Spinal cord (tissue), 10 donors: ENCODE results near the gene NIP7. TPM values are rescaled to one million over a fixed set of nuclear protein-coding genes. Genes with fewer than 3 reads are reported as not detected.
"Not testable (repeated sequence)": the region's sequence is repeated elsewhere in the genome, so short reads cannot be mapped to it uniquely, and the experiment has no call there.

Experiments used
- DNase-seq, 6 donors: peaks; one replicate each; pipeline versions ENCODE4 v3.0.0 to v3.0.0-alpha.2; 2013 to 2015; ENCODE audit warnings: low spot score in 6 of 6, low read depth in 4 of 6
- H3K27ac ChIP-seq: one replicate; pipeline ENCODE4 v1.5.1; 2013; ENCODE audit warnings: low read depth, low read length, control low read depth
- H3K27me3 ChIP-seq: one replicate; pipeline ENCODE4 v1.6.1; 2013; ENCODE audit warnings: low read length; ENCODE audit not compliant: control insufficient read depth, insufficient read depth
- H3K36me3 ChIP-seq: one replicate; pipeline ENCODE4 v1.6.1; 2013; ENCODE audit warnings: low read length; ENCODE audit not compliant: control insufficient read depth, insufficient read depth
- H3K4me1 ChIP-seq: one replicate; pipeline ENCODE4 v1.6.1; 2013; ENCODE audit warnings: low read length; ENCODE audit not compliant: control insufficient read depth, insufficient read depth
- H3K4me3 ChIP-seq: one replicate; pipeline ENCODE4 v1.5.1; 2013; ENCODE audit warnings: low read depth, low read length, control low read depth
- H3K9me3 ChIP-seq: one replicate; pipeline ENCODE4 v1.6.1; 2013; ENCODE audit warnings: low read length; ENCODE audit not compliant: control insufficient read depth, insufficient read depth
- WGBS: methylation state at CpG from one replicate; pipeline ENCODE4 v1.1.5; 2013; ENCODE audit warnings: missing lambda C conversion rate; ENCODE audit not compliant: insufficient coverage; 5-methylcytosine and 5-hydroxymethylcytosine counted together
- polyA plus RNA-seq, 2 donors: library from polyadenylated mRNA; unstranded; fragments of 120-200 nt; gene quantifications; one replicate each; pipeline ENCODE4 v1.2.1, GENCODE V29; 2013; ENCODE audit not compliant: insufficient read length in 2 of 2
- total RNA-seq, 2 donors: library from RNA; depleted of rRNA in 1 of 2; stranded (reverse); fragments of 120-200 nt in 1 of 2; fragments of >200 nt in 1 of 2; gene quantifications; one replicate each; pipeline versions ENCODE4 v1.2.3 to v1.2.4, GENCODE V29; 2013 to 2014
- donor health status: healthy.

The NIP7 gene
- total and polyA plus RNA-seq, 4 donors: 15.5 to 19.1 (median 16.6) TPM

DNA sequence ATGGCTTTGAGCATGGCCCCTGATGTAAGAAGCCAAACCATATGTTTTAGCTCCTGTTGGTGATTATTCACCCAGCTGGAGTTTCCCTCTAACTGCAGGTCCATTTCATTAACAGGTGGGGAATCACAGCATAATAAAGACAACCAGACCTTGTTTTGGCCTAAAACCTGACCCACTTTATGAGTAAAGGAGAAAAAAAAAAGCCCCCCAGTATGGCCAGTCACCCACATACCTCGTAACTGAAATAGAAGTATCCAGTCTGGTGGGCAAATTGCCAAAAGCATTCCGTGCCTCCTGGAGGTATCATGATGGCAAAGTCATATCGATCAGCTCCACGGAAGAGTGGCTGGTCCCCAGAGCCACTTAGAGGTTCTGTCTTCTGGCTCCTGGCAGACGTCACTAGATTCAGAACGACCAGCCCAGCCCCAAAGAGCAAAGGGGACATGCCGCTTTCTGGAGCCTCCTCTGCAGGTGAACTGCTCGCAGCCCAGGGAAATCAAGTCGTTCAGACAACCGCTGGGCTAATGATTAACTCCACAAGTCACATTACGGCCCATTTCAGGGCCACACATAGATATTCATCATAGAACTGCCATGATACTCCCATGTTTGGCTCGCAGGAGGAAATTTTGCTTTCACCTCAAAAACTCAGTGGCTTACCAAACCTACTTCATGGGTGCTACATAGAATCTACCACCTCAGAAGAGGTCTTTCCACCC, 11.9 kb downstream of the NIP7 start, which contains the start of gene TMED6:
Gene TMED6 (minus strand): TSS at position 478 of the 719 bp plus-strand sequence. CDS start 33 bp downstream, at position 445.
- peak in 1 of 6 donors; percentile 6 for DNase-seq

DNA sequence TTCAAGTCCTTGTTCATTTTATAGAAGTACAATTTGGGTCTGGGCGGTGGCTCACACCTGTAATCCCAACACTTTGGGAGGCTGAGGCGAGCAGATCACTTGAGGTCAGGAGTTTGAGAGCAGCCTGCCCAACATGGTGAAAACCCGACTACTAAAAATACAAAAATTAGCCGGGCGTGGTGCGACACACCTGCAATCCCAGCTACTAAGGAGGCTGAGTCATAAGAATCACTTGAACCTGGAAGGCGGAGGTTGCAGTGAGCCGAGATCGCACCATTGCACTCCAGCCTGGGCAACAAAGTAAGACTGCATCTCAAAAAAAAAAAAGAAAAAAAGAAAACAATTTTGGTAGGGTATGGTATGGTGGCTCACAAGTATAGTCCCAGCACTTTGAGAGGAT, 20.5 kb downstream of the NIP7 start:
- not testable (repeated sequence) for DNase-seq, H3K4me1 ChIP-seq, H3K27ac ChIP-seq, H3K27me3 ChIP-seq, H3K4me3 ChIP-seq, H3K9me3 ChIP-seq
- whole genome bisulfite sequencing: 97% methylated on average over 6 of the region's 9 CpGs
- peaks cover 46% of the 10 kb centered on the region for H3K36me3 ChIP-seq

More for the DNA sequence above, 11.9 kb downstream of the NIP7 start, which contains the start of gene TMED6:
- Histone ChIP-seq H3K4me1 (no peaks in the 10 kb centered on the region), H3K27me3 (no peaks in the 10 kb centered on the region), H3K9me3 (no peaks in the 10 kb centered on the region), H3K36me3 (peaks cover 22% of the 10 kb centered on the region), H3K27ac (no peak within 1 kb of the TSS), H3K4me3 (no peak within 1 kb of the TSS)
- WGBS: 55% methylated on average over 10 of the region's 12 CpGs

DNA sequence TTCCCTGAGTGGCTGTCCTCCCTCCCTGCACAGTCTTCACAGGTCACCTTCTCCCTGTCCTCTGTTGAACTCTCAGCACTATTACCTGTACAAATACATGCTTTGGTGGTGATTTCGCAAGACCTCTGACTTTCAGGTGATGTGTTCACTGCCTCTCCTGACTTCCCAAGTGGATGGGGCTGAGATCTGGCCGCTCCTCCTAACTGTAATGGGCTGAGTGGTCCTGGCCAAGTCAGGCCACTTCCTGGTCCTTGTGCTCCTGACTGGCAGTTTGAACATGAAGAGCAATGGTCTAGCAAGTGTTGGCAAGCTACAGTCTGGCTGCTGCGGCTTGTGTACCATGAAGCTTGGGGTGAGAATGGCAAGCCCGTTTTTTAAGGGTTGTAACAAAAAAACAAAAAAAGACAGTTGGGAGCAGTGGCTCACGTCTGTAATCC, 23.7 kb downstream of the NIP7 start:
- no peak for DNase-seq

DNA sequence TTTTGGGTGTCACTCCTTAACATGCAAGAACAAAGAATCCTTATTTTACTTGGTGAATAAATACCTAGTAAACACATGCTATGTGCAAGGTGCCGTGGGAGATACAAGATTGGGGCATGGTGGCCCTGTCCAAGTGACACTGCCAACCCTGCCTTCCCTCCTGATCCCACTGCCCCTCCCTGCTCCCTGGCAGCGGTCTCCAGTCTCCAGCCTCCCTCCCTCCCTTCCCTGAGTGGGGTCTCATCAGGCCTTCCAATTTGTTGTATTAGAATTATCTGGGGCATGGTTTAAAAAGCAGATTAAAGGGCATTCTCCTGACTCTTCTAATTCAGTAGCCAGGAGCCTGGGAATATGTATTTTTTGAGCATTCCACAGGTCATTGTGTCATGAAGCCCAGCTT, 24.5 kb downstream of the NIP7 start:
- no peak for DNase-seq
- no CpG with 5 or more reads among the region's 2 CpGs for WGBS
- Histone ChIP-seq H3K36me3 (peaks cover 67% of the 10 kb centered on the region), H3K4me1 (no peaks in the 10 kb centered on the region), H3K27ac (no peak overlapping the region), H3K27me3 (no peaks in the 10 kb centered on the region), H3K4me3 (no peak overlapping the region), H3K9me3 (no peaks in the 10 kb centered on the region)

More for the DNA sequence above, 23.7 kb downstream of the NIP7 start:
- WGBS: 98% methylated on average over 5 of the region's 5 CpGs
- no peak overlapping the region for H3K27ac ChIP-seq
- no peaks in the 10 kb centered on the region for H3K4me1 ChIP-seq
- no peak overlapping the region for H3K4me3 ChIP-seq
- no peaks in the 10 kb centered on the region for H3K9me3 ChIP-seq
- peaks cover 62% of the 10 kb centered on the region for H3K36me3 ChIP-seq
- H3K27me3 ChIP-seq: no peaks in the 10 kb centered on the region

DNA sequence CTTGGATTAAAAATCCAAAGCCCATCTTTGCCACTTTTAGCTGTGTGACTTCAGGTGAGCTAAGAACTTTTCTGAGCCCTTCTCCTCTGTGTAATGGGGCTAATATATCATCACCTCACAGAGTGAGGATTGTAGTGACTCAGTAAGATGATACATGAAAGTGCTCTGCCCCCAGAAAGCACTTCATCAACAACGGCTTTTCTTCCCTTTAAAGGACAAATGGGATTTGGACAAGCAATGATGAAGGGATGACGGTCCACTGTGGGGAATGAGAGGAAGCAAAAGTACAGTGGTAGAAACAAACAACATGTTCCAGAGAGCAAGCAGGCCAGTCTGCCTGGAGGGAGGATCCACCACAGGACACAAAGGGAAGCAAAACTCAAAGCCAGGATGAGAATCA, 26.3 kb downstream of the NIP7 start:
- H3K27ac ChIP-seq: no peak overlapping the region
- no peak for DNase-seq
- no peaks in the 10 kb centered on the region for H3K27me3 ChIP-seq
- H3K9me3 ChIP-seq: no peaks in the 10 kb centered on the region
- WGBS: 100% methylated on average over 1 of the region's 2 CpGs
- no peak overlapping the region for H3K4me3 ChIP-seq
- peaks cover 70% of the 10 kb centered on the region for H3K36me3 ChIP-seq
- no peaks in the 10 kb centered on the region for H3K4me1 ChIP-seq

DNA sequence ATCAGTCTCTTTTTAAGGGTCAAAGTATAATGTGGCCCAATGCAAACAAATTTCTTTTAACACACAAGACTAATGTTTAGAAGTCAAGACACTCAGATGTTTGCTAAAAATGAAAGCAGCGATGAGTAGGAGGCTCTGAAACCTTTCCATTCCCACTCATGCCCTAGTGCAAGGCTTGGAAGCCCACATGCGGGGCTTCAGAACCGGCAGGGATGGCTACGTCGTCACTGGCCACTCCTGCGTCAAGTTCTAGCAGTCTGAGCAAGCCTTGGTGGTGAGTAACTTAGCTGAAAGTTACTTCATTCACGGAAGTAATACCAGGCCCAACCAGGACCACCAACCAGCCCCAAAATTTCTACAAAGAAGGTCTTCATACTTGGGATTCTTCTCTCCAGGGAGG, 26.9 kb downstream of the NIP7 start:
- H3K36me3 ChIP-seq: peaks cover 70% of the 10 kb centered on the region
- no peaks in the 10 kb centered on the region for H3K4me1 ChIP-seq
- WGBS: no CpG with 5 or more reads among the region's 7 CpGs
- no peak for DNase-seq
- no peak overlapping the region for H3K4me3 ChIP-seq
- no peaks in the 10 kb centered on the region for H3K9me3 ChIP-seq
- no peak overlapping the region for H3K27ac ChIP-seq
- no peaks in the 10 kb centered on the region for H3K27me3 ChIP-seq

- Histone ChIP-seq H3K4me3 (no peak overlapping the region), H3K27me3 (no peaks in the 10 kb centered on the region), H3K36me3 (peaks cover 73% of the 10 kb centered on the region), H3K9me3 (no peaks in the 10 kb centered on the region), H3K27ac (no peak overlapping the region), H3K4me1 (no peaks in the 10 kb centered on the region)
- WGBS: 94% methylated on average over 7 of the region's 7 CpGs
- DNase-seq: no peak
These were observed 28.4 kb downstream of the NIP7 start for GRCh38 chr16:69367980-69368379.

DNA sequence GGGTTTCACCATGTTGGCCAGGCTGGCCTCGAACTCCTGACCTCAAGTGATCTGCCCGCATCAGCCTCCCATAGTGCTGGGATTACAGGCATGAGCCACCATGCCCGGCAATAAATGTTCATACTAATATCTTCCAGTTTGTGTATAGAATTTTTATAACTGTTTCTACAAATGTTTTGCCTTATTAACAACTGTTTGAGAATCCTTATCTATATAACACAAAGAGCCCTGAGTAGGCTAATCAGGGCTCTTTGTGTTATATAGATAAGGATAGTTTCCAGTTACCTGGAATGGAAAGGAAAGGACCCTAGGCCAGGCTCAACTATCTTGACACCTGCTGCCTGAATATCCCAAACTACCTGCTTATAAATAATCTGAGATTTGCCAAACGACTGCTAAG, 29.3 kb downstream of the NIP7 start:
- Histone ChIP-seq H3K27me3 (no peaks in the 10 kb centered on the region), H3K9me3 (no peaks in the 10 kb centered on the region), H3K4me3 (no peak overlapping the region), H3K36me3 (peaks cover 77% of the 10 kb centered on the region), H3K4me1 (no peaks in the 10 kb centered on the region), H3K27ac (no peak overlapping the region)
- 94% methylated on average over 1 of the region's 4 CpGs for WGBS
- no peak for DNase-seq

DNA sequence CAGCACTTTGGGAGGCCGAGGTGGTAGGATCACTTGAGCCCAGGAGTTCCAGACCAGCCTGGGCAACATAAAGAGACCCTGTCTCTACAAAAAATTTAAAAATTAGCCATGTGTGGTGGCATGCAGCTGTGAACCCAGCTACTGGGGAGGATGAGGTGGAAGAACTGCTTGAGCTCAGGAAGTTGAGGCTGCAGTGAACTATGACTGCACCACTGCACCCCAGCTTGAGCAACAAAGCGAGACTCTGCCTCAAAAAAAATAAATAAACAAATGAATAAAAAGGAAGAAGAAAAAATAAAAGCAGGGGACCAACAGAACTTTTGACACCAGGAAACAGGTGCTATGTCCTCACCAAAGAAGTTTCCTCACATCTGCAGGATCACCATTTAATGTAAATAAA, 32.0 kb downstream of the NIP7 start:
- Histone ChIP-seq H3K4me3 (no peak overlapping the region), H3K36me3 (peaks cover 66% of the 10 kb centered on the region), H3K9me3 (no peaks in the 10 kb centered on the region), H3K4me1 (no peaks in the 10 kb centered on the region), H3K27me3 (no peaks in the 10 kb centered on the region), H3K27ac (no peak overlapping the region)
- no CpG with 5 or more reads among the region's 2 CpGs for WGBS
- DNase-seq: no peak

DNA sequence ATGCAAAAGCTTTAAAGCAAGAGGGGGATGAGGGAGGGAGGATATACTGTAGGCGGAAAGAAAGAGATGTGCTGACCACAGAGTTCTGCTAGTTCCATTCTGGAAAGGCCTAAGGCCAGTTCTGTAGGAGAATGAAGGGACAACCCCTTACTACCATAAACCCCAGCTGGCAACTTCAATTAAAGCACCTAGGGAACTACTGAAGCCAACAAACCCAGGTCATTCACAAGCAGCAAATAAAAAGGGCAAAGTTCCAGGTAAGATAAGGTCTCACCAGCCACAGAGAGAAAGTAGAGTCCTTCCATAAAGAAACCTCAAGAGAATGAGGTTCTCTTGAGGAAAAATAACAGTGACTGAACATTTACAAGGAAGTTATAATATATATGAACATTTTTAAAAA, 33.4 kb downstream of the NIP7 start:
- DNase-seq: no peak
- no peaks in the 10 kb centered on the region for H3K27me3 ChIP-seq
- no CpG with 5 or more reads among the region's 1 CpG for WGBS
- no peaks in the 10 kb centered on the region for H3K4me1 ChIP-seq
- no peak overlapping the region for H3K27ac ChIP-seq
- peaks cover 61% of the 10 kb centered on the region for H3K36me3 ChIP-seq
- H3K9me3 ChIP-seq: no peaks in the 10 kb centered on the region
- no peak overlapping the region for H3K4me3 ChIP-seq
